Duodenal mucosa (tissue), 2 donors: ENCODE measurements around the gene WDR91.
"Not testable (repeated sequence)": the region's sequence is repeated elsewhere in the genome, so short reads cannot be mapped to it uniquely, and the experiment has no call there.

Source experiments
- H3K27ac ChIP-seq: one replicate; pipeline ENCODE4 v1.7.0; 2013; ENCODE audit warnings: low read depth, low read length
- H3K27me3 ChIP-seq, 2 donors: one replicate each; pipeline ENCODE4 v1.7.0; 2013; ENCODE audit warnings: low read length in 2 of 2, control low read depth in 1 of 2; ENCODE audit not compliant: insufficient read depth in 2 of 2, control insufficient read depth in 1 of 2
- H3K36me3 ChIP-seq, 2 donors: one replicate each; pipeline ENCODE4 v1.7.0; 2013; ENCODE audit warnings: low read length in 2 of 2, control low read depth in 1 of 2; ENCODE audit not compliant: insufficient read depth in 2 of 2, control insufficient read depth in 1 of 2
- H3K4me1 ChIP-seq, 2 donors: one replicate each; pipeline ENCODE4 v1.7.0; 2013; ENCODE audit warnings: low read length in 2 of 2, control low read depth in 1 of 2; ENCODE audit not compliant: insufficient read depth in 2 of 2, control insufficient read depth in 1 of 2
- H3K4me3 ChIP-seq, 2 donors: one replicate each; pipeline ENCODE4 v1.7.0; 2013; ENCODE audit warnings: low read length in 2 of 2, low read depth in 1 of 2
- H3K9ac ChIP-seq, 2 donors: one replicate each; pipeline ENCODE4 v1.7.0; 2013; ENCODE audit warnings: low read length in 2 of 2, low read depth in 1 of 2
- H3K9me3 ChIP-seq, 2 donors: one replicate each; pipeline ENCODE4 v1.7.0; 2013; ENCODE audit warnings: low read length in 2 of 2, control low read depth in 1 of 2; ENCODE audit not compliant: control insufficient read depth in 1 of 2

The WDR91 gene

DNA sequence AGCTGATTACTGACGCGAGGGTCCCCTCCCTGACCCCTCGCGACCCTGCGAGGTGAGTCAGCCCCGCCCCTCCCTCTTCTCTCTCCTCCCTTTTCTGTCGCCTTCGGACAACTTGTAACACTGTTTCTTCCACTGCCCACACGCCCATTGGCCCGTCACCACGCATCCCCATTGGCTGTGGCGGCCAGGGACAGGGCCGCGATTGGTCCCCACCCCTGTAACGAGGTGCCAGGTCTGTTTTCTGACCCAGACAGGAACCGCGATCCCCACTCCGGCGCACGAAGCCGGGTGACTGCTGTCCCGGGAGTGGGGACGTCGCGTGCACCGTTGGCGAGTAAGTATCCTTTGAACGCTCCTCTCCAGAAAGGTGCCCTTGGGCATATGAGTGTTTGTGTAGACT is 22.2 kb upstream of the WDR91 start, which contains the start of gene STRA8:
TSS of gene STRA8 (plus strand) at position 269 of the 400 bp plus-strand sequence. CDS start 6,687 bp downstream, outside the sequence.
- H3K9me3 ChIP-seq: no peaks in the 10 kb centered on the region
- H3K9ac ChIP-seq: no peak within 1 kb of the TSS
- H3K4me1 ChIP-seq: no peaks in the 10 kb centered on the region
- no peaks in the 10 kb centered on the region for H3K36me3 ChIP-seq
- H3K27me3 ChIP-seq: no peaks in the 10 kb centered on the region
- H3K4me3 ChIP-seq: no peak within 1 kb of the TSS
- H3K27ac ChIP-seq: no peak within 1 kb of the TSS

DNA sequence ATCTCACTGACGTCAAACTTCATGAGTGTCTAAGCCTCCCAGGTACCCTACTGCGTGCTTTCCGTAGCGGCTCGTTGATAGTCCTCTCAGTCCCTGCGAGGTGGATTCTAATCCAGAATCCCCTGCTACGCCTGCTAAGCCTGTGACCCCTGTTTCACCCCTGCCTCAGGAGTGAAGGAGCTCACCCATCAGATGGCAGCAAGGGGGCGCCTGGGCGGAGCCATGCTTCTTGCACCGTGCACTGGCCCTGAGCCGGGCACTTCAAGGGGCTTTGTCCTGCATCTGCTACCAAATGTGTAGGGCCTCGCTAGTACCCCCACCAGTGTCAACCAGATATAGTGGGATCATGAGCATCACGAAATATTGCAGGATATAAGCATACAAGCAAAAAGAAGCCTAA is 21.4 kb upstream of the WDR91 start:
- H3K4me1 ChIP-seq: no peaks in the 10 kb centered on the region
- no peak overlapping the region for H3K27ac ChIP-seq
- H3K27me3 ChIP-seq: no peaks in the 10 kb centered on the region
- H3K4me3 ChIP-seq: no peak overlapping the region
- no peak overlapping the region for H3K9ac ChIP-seq
- H3K36me3 ChIP-seq: no peaks in the 10 kb centered on the region
- H3K9me3 ChIP-seq: no peaks in the 10 kb centered on the region

DNA sequence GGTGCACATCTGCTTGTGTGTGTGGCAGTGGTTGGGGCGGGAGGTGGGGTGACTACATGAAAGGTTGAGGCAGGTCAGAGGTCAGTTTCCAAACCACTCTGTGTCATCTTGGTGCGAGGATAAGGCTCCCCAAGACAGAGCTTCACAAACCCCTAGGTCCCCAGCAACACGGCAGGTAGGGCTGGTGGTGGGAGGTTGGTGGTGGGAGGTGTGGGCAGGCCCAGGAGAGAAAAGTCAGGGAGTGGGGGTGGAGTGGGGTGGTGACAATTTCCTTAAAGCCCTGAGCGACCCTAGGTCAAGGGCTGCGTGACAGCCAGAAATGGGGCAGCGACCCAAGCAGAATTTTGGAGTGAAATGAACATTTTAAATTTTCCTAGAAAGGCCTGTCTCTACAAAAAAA is 20.8 kb upstream of the WDR91 start:
- no peak overlapping the region for H3K4me3 ChIP-seq
- H3K9ac ChIP-seq: no peak overlapping the region
- no peaks in the 10 kb centered on the region for H3K4me1 ChIP-seq
- no peaks in the 10 kb centered on the region for H3K27me3 ChIP-seq
- H3K36me3 ChIP-seq: no peaks in the 10 kb centered on the region
- H3K9me3 ChIP-seq: no peaks in the 10 kb centered on the region
- H3K27ac ChIP-seq: no peak overlapping the region

DNA sequence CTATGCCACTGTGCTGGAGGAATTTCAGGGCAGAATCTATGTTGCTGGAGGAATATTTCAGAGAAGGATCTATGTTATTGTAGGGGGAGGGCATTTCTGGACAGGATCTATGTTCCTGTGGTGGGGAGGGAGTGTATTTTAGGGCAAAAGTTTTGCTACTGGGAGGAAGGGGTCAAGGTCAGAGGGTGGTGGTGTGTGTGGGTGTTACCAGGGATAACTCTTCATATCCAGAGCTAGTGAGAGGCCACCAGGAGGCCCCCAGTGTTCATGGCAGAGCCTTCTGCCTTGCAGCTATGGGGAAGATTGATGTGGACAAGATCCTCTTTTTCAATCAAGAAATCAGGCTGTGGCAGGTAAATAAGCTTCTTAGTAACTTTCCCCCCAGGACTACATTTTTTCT is 20.4 kb upstream of the WDR91 start:
- Histone ChIP-seq H3K27ac (no peak overlapping the region), H3K4me3 (no peak overlapping the region), H3K27me3 (no peaks in the 10 kb centered on the region), H3K9ac (no peak overlapping the region), H3K9me3 (no peaks in the 10 kb centered on the region), H3K36me3 (no peaks in the 10 kb centered on the region), H3K4me1 (no peaks in the 10 kb centered on the region)

DNA sequence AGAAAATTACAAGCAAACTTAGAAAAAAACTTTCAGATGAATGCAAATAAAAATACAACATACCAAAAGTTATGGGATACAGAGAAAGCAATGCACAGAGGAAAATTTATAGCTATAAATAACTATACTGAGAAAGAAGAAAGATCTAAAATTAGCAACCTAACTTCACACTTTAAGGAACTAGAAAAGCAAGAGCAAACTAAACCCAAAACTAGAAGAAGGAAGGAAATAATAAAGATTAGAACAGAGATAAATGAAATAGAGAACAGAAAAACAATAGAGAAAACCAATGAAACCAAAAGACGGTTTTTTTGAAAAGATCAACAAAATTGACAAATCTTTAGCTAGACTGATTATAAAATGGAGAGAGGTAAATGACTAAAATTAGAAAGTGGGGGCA is 12.7 kb upstream of the WDR91 start:
- no peaks in the 10 kb centered on the region for H3K36me3 ChIP-seq
- H3K9ac ChIP-seq: no peak overlapping the region
- no peaks in the 10 kb centered on the region for H3K9me3 ChIP-seq
- H3K27me3 ChIP-seq: no peaks in the 10 kb centered on the region
- no peak overlapping the region for H3K27ac ChIP-seq
- H3K4me3 ChIP-seq: no peak overlapping the region
- no peaks in the 10 kb centered on the region for H3K4me1 ChIP-seq

DNA sequence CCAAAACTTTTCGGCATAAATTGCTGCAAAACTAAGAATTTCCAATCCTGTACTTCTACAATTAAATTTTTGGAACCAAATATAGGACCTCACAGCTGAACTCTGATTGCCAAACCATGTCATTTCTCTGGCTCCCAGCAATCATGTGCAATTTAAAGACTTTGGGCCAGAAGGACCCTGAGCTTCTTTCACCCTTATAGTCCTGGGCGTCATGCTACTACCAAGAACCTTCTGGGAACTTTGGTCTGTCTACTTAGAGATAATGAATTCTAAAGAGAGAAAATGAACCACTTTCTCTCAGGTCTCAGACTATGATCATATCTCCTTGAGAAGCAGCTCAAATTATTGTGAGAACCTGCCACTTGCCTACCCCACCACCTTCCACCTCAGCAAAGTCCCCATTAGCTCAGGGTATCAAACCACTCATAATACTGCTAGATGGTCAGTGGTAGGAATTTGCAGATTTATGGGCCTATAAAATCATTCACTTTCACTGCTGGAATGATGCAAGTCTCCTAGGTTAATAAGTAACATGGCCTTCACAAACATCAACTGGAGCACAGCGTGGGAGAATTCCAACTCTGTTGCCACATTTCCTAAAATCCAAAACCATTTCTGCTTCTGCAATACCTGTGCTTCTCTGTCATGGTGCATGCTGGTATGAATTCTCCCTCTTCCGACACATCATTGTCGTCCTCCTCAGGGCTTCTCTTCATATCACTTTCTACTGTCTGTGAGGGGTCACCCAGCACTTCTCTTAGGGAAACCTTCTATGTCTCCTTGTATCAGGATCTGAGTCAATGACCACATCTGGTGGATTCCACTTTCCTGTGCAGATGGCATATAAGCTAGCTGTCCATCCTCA is 6.6 kb upstream of the WDR91 start:
- H3K4me1 ChIP-seq: peaks cover 5 to 9% of the 10 kb centered on the region in 2 donors
- no peak overlapping the region for H3K9ac ChIP-seq
- H3K27me3 ChIP-seq: no peaks in the 10 kb centered on the region
- no peak overlapping the region for H3K4me3 ChIP-seq
- no peak overlapping the region for H3K27ac ChIP-seq
- H3K36me3 ChIP-seq: no peaks in the 10 kb centered on the region
- H3K9me3 ChIP-seq: no peaks in the 10 kb centered on the region

DNA sequence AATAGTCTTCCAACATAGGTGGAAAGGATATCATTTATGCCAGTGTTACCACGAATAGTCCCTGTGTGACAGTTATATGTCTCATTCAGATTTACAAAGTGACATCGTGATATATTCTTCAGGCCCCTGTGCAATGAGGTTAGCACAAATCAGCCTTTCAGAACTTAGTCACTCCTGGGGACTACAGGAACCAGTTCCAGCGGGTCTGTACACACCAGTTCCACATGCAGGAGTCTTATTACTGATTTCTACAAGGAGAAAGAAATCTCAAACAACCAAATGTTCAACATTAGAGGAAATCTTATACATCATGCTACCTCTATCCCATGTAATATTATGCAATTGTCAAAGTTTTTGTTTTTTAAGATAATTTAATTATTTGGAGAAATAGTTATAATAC is 4.4 kb upstream of the WDR91 start:
- Histone ChIP-seq H3K27me3 (no peaks in the 10 kb centered on the region), H3K9ac (no peak overlapping the region), H3K27ac (no peak overlapping the region), H3K36me3 (no peaks in the 10 kb centered on the region), H3K4me3 (no peak overlapping the region), H3K9me3 (no peaks in the 10 kb centered on the region), H3K4me1 (peaks cover 8 to 9% of the 10 kb centered on the region in 2 donors)

DNA sequence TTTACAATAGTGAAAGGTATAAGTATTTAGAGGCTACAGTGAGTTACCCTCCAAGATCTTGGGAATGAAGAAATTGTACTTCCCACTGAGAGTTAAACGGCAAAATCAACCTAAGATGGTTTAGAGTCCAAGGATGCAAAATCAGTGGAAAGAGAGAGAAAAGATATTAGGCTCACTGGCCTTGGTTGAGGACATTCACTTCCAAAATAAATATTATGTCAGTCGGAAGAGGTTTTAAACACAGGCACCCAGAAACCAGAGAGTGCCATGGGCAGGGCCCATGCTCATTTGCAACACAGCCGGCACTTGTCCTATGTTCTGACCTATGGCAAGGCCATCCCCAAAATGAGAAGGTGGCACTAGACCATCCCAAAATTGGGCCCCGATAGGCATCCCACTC is 3.9 kb upstream of the WDR91 start:
- H3K27me3 ChIP-seq: no peaks in the 10 kb centered on the region
- H3K9ac ChIP-seq: no peak overlapping the region
- H3K4me1 ChIP-seq: peaks cover 12 to 14% of the 10 kb centered on the region in 2 donors
- no peak overlapping the region for H3K27ac ChIP-seq
- no peaks in the 10 kb centered on the region for H3K9me3 ChIP-seq
- no peak overlapping the region for H3K4me3 ChIP-seq
- no peaks in the 10 kb centered on the region for H3K36me3 ChIP-seq

DNA sequence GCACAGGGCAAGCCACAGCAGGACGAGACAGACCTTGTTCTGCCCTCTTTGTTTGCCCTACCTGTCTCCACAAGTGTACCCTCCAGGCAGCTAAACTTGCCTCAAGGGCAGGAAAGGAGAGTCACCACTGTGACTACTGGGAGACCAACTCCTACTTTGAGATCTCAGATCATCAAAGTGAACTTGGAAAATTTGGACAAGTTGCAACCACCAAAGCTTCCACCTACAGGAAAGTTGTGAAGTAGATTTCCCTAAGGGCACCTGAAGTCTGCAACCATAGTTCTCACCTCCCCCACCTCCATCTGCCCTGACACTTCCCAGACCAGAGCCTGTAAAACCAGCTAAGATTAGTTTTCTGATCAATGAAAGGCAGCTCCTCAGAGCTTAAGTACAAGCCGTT is 2.5 kb upstream of the WDR91 start:
- Histone ChIP-seq H3K27ac (no peak overlapping the region), H3K9me3 (no peaks in the 10 kb centered on the region), H3K9ac (no peak overlapping the region), H3K36me3 (no peaks in the 10 kb centered on the region), H3K27me3 (no peaks in the 10 kb centered on the region), H3K4me1 (peaks cover 12 to 23% of the 10 kb centered on the region in 2 donors), H3K4me3 (no peak overlapping the region)

DNA sequence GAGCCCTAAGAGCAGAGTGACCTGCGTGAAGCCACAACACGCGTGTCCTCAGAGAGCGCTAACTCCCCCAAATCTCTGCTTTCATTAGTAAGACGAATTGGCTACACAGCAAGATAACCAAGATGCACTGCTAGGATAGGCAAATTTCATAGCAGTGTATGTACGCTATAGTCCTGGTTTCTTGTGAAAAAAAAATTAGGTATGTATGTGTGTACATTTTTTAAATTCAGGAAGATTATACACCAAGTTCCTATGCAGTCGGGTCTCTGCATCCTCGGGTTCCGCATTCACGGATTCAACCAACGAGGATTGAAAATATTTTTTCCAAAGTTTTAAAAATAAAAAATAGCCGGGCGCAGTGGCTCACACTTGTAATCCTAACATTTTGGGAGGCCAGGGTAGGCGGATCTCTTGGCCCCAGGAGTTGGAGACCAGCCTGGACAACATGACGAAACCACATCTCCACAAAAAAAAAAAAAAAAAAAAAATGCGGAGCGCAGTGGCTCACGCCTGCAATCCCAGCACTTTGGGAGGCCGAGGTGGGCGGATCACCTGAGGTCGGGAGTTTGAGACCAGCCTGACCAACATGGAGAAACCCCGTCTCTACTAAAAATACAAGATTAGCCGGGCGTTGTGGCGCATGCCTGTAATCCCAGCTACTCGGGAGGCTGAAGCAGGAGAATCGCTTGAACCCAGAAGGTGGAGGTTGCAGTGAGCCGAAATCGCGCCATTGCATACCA is 790 bp upstream of the WDR91 start:
- H3K27me3 ChIP-seq, H3K36me3 ChIP-seq, H3K9me3 ChIP-seq: not testable (repeated sequence)
- Histone ChIP-seq H3K4me3 (peak overlapping the region; percentile 72 to 83), H3K27ac (peak overlapping the region; percentile 46), H3K9ac (peak overlapping the region; percentile 59 to 76), H3K4me1 (peaks cover 11 to 16% of the 10 kb centered on the region in 2 donors)
